H4 (cell line): ENCODE measurements around the gene CYTH3. TPM values are rescaled to one million over a fixed set of nuclear protein-coding genes. Genes with fewer than 3 reads are reported as not detected.
"Not testable (repeated sequence)": the region's sequence is repeated elsewhere in the genome, so short reads cannot be mapped to it uniquely, and the experiment has no call there.

Source experiments
- DNase-seq: peaks from one replicate; pipeline ENCODE4 v3.0.0-alpha.2; 2015; ENCODE audit warnings: low spot score
- total RNA-seq: library from RNA; depleted of rRNA; stranded (reverse); fragments of >200 nt; shearing (Covaris generic); gene quantifications from 2 replicates; pipeline ENCODE4 v1.2.3, GENCODE V29; 2014; rRNA removed

The CYTH3 gene, protein sequence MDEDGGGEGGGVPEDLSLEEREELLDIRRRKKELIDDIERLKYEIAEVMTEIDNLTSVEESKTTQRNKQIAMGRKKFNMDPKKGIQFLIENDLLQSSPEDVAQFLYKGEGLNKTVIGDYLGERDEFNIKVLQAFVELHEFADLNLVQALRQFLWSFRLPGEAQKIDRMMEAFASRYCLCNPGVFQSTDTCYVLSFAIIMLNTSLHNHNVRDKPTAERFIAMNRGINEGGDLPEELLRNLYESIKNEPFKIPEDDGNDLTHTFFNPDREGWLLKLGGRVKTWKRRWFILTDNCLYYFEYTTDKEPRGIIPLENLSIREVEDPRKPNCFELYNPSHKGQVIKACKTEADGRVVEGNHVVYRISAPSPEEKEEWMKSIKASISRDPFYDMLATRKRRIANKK
- total RNA-seq = 7.4 and 9.8 TPM in 2 replicates

DNA sequence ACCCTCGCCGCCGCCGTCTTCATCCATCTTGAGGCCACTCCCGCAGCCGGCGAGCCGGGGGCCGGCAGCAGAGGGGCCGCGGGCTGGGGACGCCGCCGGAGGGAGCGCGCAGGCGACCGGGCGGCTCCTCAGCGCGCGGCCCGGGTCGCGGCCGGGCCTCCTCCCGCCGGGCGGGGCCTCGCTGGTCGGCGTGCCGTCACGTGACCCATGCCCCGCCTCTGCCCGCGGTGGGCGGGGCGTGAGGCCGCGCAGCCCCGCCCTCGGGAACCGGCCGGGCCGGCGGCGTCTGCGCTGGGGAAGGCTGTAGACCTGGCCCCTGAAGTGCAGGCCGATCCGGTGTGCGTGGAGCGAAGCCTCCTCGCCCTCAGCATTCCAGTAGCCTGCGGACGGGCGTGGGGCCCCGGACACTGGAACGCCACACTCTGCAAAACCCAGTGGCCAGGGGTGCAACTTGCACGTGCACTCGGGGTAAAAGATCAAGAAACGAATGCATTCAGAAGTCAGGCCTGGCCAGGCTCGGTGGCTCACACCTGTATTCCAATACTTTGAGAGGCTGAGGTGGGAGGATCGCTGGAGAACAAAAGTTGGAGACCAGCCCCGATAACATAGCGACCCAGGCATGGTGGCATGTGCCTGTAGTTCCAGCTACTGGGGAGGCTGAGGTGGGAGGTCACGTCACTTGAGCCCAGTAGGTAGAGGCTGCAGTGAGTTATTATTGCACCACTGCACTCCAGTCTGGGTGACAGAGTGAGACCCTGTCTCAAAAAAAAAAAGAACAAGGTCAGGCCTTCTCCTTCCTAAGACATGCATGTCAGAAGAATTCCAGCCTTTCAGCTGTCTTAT, at the start of gene CYTH3:
Gene CYTH3, minus strand, starts transcription at position 144 of the 843 bp plus-strand sequence. Its CDS starts 117 bp downstream, at position 27.
- peak; percentile 74 for DNase-seq

DNA sequence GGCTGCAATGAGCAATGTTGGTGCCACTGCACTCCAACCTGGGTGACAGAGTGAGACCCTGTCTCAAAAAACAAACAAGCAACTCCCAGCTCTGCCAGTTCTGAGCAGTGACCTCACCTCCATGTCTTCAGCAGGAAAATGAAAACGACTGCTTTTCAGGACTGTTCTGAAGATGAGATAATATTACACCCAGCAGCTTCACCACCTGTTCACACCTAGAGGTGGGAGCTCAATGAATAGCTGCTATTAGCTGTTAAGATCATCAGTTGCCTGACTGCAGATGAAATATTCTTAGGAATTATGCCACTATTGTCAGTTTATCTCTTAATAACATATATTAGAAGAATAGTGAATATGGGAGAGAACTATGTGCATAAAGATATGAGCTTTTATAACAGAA, 48.4 kb upstream of the CYTH3 start:
- DNase-seq = no peak

DNA sequence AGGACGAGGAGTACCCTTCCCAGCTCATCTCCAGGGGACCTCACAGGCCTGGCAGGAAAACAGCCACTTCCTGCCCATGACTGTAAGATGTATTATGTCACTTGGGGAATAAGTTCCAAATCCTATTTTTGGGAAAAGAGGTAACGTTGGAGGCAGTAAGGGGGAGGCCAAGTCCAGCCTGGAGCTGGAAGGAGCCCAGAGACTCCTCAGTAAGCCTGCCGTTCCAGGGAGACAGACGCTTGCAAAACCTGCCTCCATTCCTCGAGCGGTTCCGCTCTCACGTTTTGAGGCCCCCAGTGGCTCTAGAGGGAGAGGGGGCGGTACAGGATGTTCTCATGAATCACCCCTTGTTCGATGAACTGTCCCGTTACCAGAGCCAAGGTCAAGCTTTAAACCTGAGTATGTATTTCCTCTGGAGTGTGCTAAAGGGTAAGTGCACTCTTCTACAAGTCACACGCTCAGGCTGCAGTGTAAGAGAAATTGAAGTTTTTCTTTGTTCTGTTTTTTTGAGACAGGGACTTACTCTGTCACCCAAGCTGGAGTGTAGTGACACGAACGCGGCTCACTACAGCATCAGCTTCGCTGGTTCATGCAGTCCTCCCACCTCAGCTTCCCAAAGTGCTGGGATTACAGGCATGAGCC, 45.5 kb upstream of the CYTH3 start:
- no peak for DNase-seq

DNA sequence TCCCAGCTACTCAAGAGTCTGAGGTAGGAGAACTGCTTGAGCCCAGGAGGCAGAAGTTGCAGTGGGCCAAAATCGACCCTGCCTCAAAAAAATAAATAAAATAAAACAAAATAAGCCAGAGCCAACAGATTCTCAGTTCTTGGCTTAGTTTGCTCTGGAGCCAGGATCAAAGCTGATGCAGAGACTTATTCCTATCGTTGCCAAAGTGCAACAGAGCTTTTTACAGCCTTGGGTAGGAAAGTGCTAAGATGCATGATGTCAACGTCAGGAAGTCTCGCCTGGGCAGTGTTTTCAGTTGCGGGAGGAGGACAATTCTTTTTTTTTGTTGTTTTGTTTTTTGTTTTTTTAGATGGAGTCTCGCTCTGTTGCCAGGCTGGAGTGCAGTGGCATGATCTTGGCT, 43.8 kb upstream of the CYTH3 start:
- DNase-seq = no peak

DNA sequence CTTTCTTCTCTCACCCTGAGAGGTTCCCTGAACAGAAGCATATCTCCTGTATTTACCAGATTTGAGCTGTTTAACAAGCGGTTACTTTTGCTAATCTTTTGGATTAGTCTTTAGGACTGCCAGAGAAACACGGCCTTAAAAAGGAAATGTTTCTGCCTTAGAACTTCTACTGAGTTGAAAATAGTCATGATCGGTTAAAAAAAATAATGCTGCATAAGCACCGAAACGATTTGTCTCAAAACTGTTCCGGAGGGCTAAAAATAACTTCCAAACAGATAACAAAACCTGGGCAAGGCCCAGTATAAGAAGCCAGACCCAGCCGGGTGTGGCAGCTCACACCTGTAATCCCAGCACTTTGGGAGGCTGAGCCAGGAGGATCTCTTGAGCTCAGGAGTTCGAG, 43.3 kb upstream of the CYTH3 start:
- DNase-seq = no peak

DNA sequence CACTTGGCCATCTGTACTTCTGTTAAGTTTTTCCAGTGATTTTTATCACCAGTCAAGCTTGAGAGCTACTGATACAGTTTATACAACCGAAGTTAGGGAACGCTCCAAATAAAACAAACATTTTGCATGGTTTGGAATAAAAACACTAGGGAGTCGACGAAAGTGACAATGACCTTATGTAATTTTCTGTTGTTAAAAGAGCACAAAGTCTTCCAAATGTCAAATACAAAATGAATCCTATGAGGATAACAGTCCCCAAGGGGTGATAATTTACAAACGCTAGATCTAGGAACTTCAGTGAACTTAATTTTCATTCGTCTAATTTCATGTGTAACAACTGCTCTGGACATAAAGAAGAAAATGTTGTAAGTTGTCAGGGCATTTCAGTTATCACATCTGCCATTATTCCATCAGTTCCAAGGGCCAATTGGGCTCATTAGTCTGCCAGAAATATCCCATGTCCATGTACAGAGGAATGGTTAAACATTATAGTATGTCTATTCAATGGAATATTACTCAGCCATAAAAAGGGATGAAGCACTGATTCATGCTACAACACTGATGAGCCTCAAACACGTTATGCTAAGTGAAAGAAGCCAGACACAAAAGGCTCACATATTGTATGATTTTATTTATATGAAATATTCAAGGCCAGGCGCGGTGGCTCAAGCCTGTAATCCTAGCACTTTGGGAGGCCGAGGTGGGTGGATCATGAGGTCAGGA, 38.0 kb upstream of the CYTH3 start:
- no peak for DNase-seq

DNA sequence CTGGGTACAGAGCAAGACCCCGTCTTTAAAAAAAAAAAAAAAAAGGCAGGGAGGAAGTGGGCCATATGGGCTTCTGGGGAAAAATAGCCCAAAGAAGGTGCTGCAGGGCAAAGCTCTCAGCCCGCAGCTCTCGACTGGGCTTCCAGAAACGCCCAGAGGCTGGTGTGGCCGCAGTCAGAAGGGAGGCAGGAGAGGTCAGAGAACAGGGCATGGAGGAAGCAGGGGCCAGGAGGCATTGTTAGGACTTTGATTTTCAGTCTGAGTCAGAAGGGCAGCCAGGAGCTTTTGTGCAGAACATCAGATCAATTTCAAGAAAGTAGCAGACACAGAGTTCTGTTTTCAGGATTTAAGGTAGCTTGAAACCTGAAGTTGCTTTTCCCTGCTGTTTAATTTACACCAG, 35.3 kb upstream of the CYTH3 start:
- no peak for DNase-seq

DNA sequence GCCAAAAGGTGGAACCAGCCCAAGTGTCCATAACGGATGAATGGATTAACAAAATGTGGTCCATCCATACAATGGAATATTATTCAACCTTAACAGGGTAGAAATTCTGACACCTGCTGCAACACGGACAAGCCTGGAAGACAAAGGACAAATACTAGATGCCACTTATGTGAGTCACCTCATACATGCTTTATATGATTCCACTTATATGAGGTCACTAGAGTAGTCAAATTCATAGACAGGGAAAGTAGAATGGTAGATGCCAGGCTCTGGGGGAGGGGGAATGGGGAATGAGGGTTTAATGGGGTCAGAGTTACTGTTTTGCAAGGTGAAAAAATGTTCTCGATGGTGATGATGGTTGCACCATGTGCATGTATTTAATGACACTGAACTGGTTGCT, 34.0 kb upstream of the CYTH3 start:
- peak; percentile 76 for DNase-seq

DNA sequence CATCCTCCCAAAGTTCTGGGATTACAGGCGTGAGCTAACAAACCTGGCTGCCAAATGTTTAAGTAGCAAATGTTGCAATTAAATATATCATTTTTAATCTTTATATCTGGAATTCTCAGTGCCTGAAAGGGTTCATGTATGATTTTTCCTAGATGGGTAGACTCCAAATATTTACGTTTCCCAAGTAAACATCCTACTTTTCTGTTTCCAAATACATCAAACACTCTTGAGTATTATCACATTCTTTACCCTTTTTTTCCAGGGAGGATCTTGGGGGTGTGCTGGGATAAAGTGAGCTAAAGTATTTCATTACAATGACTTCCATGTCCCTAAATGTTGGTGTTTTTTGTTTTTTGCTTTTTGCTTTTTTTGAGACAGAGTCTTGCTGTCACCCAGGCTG, 32.9 kb upstream of the CYTH3 start:
- DNase-seq = no peak

DNA sequence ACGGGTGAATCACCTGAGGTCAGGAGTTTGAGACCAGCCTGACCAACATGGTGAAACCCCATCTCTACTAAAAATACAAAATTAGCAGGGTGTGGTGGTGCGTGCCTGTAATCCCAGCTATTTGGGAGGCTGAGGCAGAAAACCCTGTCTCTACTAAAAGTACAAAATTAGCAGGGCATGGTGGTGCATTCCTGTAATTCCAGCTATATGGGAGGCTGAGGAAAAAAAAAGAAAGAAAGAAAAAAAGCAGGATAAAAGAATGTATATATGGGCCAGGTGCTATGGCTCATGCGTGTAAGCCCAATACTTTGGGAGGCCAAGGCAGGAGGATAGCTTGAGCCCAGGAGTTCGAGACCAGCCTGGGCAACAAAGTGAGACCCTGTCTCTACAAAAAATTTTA, 29.0 kb upstream of the CYTH3 start:
- not testable (repeated sequence) for DNase-seq

DNA sequence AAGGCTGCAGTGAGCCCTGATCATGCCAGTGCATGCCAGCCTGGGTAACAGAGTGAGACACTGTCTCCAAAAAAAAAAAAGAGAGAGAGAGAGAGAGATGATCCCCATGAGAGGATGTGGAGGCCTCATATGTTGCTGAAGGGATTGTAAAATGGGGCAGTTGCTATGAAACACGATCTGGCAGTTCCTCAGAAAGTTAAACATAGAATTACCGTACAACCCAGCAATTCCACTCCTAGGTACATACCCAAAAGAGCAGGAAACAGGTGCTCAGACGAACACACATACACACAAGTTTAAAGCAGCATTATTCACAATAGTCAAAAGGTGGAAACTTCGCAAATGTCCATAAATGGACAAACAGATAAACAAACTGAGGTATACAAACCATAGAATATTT, 27.4 kb upstream of the CYTH3 start:
- DNase-seq = no peak

DNA sequence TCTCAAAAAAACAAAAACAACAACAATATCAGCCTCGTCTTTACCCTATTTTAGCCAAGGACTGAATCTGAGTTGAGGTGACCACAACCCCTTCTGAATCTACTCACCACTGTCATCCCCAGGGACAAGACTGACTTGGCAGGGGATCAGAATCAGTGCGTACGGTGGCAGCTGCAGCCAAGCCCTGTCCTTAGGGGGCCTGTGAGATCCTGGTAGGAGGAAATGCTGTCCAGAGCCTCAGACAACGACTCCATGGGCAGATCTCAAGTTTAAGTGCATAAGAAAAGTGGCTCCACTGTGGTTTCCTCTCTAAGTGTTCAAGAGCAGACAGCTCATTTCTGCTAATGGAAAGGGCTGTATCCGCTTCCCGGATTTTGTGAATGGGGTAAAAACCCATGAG, 22.4 kb upstream of the CYTH3 start:
- no peak for DNase-seq

DNA sequence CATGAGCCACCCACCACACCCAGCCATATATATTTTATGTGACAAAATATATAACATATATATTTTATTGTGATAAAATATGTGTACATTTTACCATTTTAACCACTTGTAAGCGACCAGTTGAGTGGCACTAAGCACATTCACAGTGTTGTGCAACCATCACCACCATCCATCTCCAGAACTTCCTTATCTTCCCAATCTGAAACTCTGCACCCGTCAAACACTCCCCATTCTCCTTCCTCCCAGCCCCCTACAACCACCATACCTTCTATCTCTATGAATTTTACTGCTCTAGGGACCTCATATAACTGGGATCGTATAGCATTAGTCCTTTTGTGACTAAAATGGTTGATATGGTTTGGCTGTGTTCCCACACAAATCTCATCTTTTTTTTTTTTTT, 20.8 kb upstream of the CYTH3 start:
- no peak for DNase-seq

DNA sequence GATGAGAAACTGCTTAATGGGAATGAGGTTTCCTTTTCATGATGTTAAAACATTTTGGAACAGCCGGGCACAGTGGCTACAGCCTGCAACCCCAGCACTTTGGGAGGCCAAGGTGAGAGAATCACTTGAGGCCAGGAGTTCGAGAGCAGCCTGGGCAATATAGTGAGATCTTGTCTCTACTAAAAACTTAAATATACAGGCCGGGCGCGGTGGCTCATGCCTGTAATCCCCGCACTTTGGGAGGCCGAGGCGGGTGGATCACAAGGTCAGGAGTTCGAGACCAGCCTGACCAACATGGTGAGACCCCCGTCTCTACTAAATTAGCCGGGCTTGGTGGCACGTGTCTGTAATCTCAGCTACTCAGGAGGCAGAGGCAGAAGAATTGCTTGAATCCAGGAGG, 19.5 kb upstream of the CYTH3 start:
- not testable (repeated sequence) for DNase-seq

DNA sequence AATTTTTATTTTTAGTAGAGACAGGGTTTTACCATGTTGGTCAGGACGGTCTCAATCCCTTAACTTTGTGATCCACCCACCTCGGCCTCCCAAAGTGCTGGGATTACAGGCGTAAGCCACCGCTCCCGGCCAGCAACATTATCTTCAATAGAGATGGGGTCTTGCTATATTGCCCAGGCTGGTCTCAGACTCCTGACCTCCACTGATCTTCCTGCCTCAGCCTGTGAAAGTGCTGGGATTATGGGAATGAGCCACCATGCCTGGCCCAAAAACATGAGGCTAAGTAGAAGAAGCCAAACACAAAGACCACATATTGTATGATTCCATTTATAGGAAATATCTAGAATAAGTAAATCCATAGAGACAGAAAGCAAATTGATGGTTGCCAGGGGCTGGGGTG, 19.1 kb upstream of the CYTH3 start:
- DNase-seq = no peak

DNA sequence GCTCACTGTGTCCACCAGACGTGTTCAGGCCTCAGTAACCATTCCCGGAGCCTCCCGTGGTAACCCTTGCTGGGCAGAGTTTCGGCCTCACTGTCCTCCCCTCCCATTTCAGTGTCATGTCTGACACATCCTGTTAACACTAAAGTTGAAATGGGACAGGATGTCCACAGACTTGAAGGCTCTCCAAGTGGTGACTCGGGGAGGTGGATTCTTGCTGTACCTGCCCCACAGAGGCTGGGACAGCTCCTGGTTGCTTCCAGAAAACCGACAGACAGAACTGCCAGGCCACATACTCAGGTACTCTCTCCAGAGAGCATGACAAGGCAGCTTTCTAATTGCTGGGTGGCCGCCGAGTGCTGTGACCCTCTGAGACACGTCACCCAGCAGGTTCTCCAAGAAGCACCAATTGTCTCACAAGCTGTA, 17.9 kb upstream of the CYTH3 start:
- peak; percentile 20 for DNase-seq

DNA sequence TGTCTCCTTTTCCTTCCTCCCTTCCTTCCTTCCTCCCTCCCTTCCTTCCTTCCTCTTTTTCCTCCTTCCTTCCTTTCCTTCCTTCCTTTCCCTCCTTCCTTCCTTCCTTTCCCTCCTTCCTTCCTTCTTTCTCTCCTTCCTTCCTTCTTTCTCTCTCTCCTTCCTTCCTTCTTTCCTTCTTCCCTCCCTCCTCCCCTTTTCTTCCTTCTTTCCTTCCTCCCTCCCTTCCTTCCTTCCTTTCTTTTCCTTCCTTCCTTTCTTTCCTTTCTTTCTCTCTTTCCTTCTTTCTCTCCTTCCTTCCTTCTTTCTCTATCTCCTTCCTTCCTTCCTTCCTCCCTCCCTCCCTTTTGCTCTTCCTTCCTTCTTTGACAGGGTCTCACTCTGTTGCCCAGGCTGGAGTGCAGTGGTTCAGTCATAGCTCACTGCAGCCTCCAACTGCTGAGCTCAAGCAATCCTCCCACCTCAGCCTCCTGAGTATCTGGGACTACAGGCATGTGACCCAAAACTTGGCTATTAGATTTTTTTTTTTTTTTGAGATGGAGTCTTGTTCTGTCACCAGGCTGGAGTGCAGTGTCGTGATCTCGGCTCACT, 15.9 kb upstream of the CYTH3 start:
- no peak for DNase-seq

DNA sequence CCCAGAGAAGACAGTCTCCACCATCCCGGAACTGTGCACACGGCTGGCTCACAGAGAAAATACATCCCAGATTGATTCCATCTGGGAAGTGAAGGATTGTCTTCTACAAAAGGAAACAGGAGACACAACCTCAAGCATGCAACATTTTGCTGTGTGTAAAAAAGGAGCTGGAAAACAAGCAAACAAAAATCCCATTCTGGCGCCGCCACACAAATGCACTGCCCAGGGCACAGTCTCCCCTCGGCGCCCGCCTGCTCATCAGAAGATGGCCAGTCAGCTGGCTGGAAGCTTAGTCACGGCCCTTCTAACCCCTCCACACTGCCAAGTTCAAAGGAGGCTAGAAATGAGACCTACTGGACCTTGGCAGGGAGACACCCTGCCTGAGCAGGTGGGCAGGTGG, 14.1 kb upstream of the CYTH3 start:
- DNase-seq = no peak

DNA sequence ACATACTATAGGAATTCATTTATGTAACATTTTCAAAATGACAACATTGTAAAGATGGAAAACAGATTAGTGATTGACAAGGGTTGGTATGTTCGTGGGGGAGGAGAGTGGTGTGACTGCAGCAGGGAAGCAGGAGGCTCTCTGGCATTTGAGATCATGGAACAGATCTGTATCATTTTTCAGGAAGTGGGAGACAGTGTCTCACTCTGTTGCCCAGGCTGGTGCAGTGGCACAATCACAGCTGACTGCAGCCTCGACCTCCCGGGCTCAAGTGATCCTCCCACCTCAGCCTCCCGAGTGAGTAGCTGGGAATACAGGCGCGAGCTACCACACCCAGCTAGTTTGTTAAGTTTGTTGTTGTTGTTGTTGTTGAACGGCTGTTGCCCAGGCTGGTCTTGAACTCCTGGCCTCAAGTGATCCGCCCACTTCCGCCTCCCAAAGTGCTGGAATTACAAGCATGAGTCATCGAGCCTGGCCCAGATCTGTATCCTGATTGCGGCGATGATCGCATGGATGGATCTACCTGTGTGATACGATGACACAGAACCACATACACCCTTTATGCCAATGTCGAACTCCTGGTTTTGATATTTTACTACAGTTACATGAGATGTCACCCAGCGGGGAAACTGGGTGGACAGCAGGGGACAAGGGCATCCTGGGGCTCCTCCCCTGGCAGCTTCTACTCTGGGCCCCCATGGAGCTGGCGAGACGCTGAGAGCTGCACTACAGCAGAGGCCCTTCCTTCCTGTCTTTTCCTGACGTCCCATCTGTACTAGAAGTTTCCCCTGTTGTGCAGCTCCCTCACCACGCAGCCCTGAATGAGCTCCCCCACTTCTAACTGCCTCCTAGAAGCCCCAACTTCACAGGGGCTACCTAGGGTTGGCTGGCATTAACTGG, 12.3 kb upstream of the CYTH3 start:
- DNase-seq = peak; percentile 93

DNA sequence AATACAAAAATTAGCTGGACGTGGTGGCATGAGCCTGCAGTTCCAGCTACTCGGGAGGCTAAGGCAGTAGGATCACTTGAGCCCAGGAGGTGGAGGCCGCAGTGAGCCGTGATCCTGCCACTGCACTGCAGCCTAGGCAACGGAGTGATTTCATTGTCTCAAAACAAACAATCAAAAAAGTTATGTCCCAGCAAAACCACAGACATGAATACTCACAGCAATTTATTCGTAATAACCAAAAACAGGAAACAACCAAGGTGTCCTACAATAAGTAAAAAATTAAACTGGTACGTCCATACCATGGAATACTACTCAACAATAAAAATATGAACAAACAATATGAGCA, 11.6 kb upstream of the CYTH3 start:
- DNase-seq = no peak
